LNCaP clone FGC (cell line): ENCODE measurements around the gene DYRK1B.
A peak's percentile ranks its signal among the peaks of the same experiment; 100 is the strongest.

ENCODE experiments used
- DNase-seq: peaks from one replicate; pipeline ENCODE4 v3.0.0-alpha.2; 2011; ENCODE audit warnings: low read depth
- H3K4me3 ChIP-seq: 2 replicates; pipeline ENCODE4 v1.5.1; 2011; ENCODE audit warnings: mild to moderate bottlenecking, low read depth, low read length, control low read depth
- CTCF ChIP-seq: IDR thresholded peaks from 2 replicates; pipeline ENCODE4 v1.5.1; 2012; ENCODE audit warnings: mild to moderate bottlenecking; ENCODE audit not compliant: control insufficient read depth, insufficient read depth; ENCODE audit errors: extremely low read depth

DYRK1B gene

DNA sequence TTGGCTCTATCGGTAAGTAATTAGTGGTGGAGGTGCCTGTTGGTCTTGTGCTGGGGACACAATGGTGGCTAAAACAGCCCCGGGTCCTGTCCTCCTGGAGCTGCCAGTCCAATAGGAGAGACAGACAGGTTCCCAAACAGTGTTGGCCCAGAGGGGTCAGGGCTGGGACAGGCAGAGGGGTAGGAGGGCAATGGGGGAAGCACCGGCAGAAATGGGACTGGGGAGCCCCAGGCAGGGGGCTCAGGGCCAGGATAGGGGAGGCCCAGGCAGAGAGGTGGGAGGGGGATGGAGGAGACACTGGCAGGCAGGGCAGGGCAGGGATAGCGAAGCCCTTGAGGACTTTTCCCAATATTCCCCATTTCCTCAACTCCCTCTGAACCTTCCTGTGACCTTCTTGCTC, 14.4 kb upstream of the DYRK1B start:
- no peak for TF ChIP-seq CTCF
- DNase-seq, result no peak
- no peak overlapping the region for H3K4me3 ChIP-seq

- no peak overlapping the region for H3K4me3 ChIP-seq
Measured at GRCh38 chr19:39847525-39847924, 13.6 kb upstream of the DYRK1B start.

DNA sequence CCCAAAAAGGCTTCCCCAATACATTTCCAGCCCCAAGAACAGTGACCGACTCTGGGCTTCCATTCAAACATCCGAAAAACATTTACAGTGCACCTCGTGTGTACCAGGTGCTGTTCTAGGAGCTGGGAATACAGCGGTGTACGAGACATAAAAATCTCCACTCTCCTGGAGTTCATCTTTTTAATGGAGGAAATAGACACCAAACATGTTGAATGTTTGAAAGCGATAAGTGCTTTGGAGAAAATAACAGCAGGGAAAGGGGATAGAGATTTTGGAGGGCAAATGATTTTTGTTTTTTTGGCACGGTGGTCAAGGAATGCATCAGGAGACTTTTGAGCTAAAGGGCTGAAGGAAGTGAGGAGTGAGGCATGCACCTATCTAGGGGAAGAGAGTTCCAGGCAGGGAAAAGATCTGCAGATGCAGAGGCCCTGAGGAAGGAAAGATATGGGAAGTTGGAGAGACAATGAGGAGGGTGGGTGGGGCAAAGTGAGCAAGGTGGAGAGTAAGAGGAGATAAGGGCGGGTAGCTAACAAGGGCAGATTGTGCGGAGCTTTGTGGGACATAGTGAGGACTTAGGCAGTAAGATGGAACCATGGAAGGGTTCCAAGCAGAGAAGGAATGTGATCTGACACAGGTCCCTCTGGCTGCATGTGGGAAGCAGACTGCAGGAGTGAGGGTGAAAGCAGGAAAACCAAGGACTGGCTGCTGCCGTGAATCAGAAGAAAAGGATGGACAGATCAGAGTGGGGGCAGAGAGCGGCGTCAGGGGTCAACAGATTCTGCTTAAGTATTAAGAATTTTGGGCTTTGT, 12.9 kb upstream of the DYRK1B start:
- no peak for DNase-seq
- no peak for TF ChIP-seq CTCF
- peak overlapping the region; percentile 94 for H3K4me3 ChIP-seq

More at GRCh38 chr19:39847525-39847924, 13.6 kb upstream of the DYRK1B start:
- no peak for DNase-seq
- TF ChIP-seq CTCF, result no peak

DNA sequence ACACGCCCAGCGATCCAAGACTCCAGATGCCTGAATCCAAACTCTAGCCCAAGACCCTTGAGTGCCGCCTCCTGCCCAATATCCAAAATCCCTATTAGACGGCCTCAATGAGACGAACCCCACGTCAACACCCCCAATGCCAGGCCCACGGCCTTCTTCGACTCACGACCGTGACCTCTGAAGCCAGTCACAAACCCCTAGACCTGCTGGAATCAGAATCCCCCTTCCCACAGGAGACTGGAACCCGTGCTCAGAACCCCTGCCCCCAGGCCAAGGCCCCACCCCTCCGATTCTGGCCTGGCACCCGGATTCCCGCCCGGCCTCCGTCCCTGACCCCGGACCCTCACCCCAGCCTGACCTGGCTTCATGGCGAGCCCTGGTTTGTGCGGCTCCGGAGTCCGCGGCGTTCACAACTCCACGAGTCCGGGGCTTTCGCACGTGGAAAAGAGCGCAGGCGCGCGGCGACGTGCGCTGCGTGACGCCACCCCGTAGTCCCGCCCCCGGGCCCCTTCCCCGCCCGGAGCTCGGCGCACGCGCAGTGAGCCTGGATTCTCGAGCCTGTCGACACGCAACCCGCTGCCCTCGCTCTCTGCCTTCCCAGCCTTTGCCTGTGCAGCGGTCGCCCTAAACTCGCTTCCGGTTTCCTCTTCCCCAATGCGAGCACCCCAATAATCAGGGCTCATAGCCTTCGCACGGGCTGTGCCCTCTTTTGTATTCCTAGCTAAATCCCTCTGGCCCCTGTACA, 12.1 kb upstream of the DYRK1B start, which contains the start of gene FBL:
FBL (minus strand) TSS at position 447 of the 745 bp plus-strand sequence; CDS start at position 368, 79 bp downstream.
- peak within 1 kb of the TSS; percentile 94 for H3K4me3 ChIP-seq
- peak; percentile 54 for DNase-seq
- TF ChIP-seq CTCF, result no peak

- peak overlapping the region; percentile 94 for H3K4me3 ChIP-seq
- no peak for DNase-seq
- TF ChIP-seq CTCF, result peak; percentile 22; the same call in 1 of the 2 replicates
Measured at GRCh38 chr19:39845584-39845932, 11.6 kb upstream of the DYRK1B start.

GRCh38 chr19:39845172-39845571, 11.2 kb upstream of the DYRK1B start:
- peak overlapping the region; percentile 94 for H3K4me3 ChIP-seq
- TF ChIP-seq CTCF, result no peak
- no peak for DNase-seq
